ENCODE results near the gene ANKRD2.

- TF ChIP-seq CTCF (IDR thresholded peaks at IDR 0.05) (no peak), POLR2A (IDR thresholded peaks at IDR 0.05) (no peak), POLR2AphosphoS5 (IDR thresholded peaks at IDR 0.05) (no peak)
Observed at GRCh38 chr10:97584798-97585438, 12.3 kb downstream of the ANKRD2 start.
